Measurements from ENCODE around the gene CSE1L.
A peak's percentile ranks its signal among the peaks of the same experiment; 100 is the strongest.

The CSE1L gene

GRCh38 chr20:49046087-49046900, at the start of gene CSE1L (continued):
- no peak for TF ChIP-seq ZNF555 (tag by site-specific recombination; conservative IDR thresholded peaks at IDR 0.05)
- peak; percentile 89 for TF ChIP-seq KLF16 (tag by site-specific recombination; IDR thresholded peaks at IDR 0.05)
- TF ChIP-seq ZNF26 (tag by site-specific recombination; IDR thresholded peaks at IDR 0.05): no peak
- peak; percentile 47; the same call in 1 of the 2 replicates for TF ChIP-seq KLF10 (tag by site-specific recombination; IDR thresholded peaks at IDR 0.05)
- 0 out of 2 replicates have a peak, but pooled peaks have one; percentile 26 for TF ChIP-seq ZNF645 (tag by site-specific recombination; IDR thresholded peaks at IDR 0.05)
- TF ChIP-seq ZNF747 (tag by site-specific recombination; IDR thresholded peaks at IDR 0.05): no peak
- peak; percentile 49; the same call in 1 of the 2 replicates for TF ChIP-seq ZNF629 (tag by site-specific recombination; IDR thresholded peaks at IDR 0.05)
- peak; percentile 34; the same call in 1 of the 2 replicates for TF ChIP-seq YY2 (tag by site-specific recombination; IDR thresholded peaks at IDR 0.05)
- TF ChIP-seq ZNF544 (tag by site-specific recombination; IDR thresholded peaks at IDR 0.05): no peak
- 0 out of 2 replicates have a peak, but pooled peaks have one; percentile 2 for TF ChIP-seq SCRT1 (tag by site-specific recombination; IDR thresholded peaks at IDR 0.05; ENCODE audit: borderline replicate concordance)
- TF ChIP-seq ZNF274 (IDR thresholded peaks at IDR 0.05; ENCODE audit: low read length): no peak
- TF ChIP-seq ZNF274 (tag by site-specific recombination; IDR thresholded peaks at IDR 0.05; ENCODE audit: borderline replicate concordance): no peak
- no peak for TF ChIP-seq MZF1 (tag by site-specific recombination; IDR thresholded peaks at IDR 0.05; ENCODE audit: borderline replicate concordance)
- TF ChIP-seq BCL11B (tag by site-specific recombination; IDR thresholded peaks at IDR 0.05; ENCODE audit: low read depth): peak; percentile 27; the same call in 1 of the 2 replicates
- TF ChIP-seq ZFHX2 (tag by site-specific recombination; conservative IDR thresholded peaks at IDR 0.05): no peak
- no peak for TF ChIP-seq ZNF239 (tag by site-specific recombination; IDR thresholded peaks at IDR 0.05)
- TF ChIP-seq ZNF677 (tag by site-specific recombination; IDR thresholded peaks at IDR 0.05): no peak
- TF ChIP-seq HOXD13 (CRISPR knock-in tag; IDR thresholded peaks at IDR 0.05; ENCODE audit: borderline replicate concordance): no peak
- TF ChIP-seq ZNF155 (tag by site-specific recombination; IDR thresholded peaks at IDR 0.05): no peak
- TF ChIP-seq ZSCAN30 (tag by site-specific recombination; IDR thresholded peaks at IDR 0.05): peak; percentile 78
- no peak for TF ChIP-seq ZNF513 (tag by site-specific recombination; IDR thresholded peaks at IDR 0.05)
- TF ChIP-seq ZNF169 (tag by site-specific recombination; IDR thresholded peaks at IDR 0.05): no peak
- TF ChIP-seq ZNF530 (tag by site-specific recombination; IDR thresholded peaks at IDR 0.05; ENCODE audit: low read depth): no peak
- no peak for TF ChIP-seq ZNF777 (tag by site-specific recombination; IDR thresholded peaks at IDR 0.05; ENCODE audit: borderline replicate concordance)
- TF ChIP-seq ZNF449 (tag by site-specific recombination; IDR thresholded peaks at IDR 0.05): no peak
- peak; percentile 17; the same call in 1 of the 2 replicates for TF ChIP-seq ZBTB48 (tag by site-specific recombination; IDR thresholded peaks at IDR 0.05)
- peak; percentile 60; the same call in 1 of the 2 replicates for TF ChIP-seq ZBTB8A (tag by site-specific recombination; IDR thresholded peaks at IDR 0.05)
- TF ChIP-seq ZBTB6 (tag by site-specific recombination; IDR thresholded peaks at IDR 0.05): no peak
- TF ChIP-seq ELK4 (IDR thresholded peaks at IDR 0.05; ENCODE audit: borderline replicate concordance, low read depth, low read length): no peak
- TF ChIP-seq ZNF112 (tag by site-specific recombination; IDR thresholded peaks at IDR 0.05): no peak
- TF ChIP-seq ZNF175 (tag by site-specific recombination; IDR thresholded peaks at IDR 0.05): no peak
- TF ChIP-seq ZNF660 (tag by site-specific recombination; IDR thresholded peaks at IDR 0.05): no peak
- no peak for TF ChIP-seq ZNF664 (tag by site-specific recombination; IDR thresholded peaks at IDR 0.05)

All from HEK293 (cell line).